VCaP (cell line): ENCODE measurements around the gene PHF3.

Experiments used
- H3K27ac ChIP-seq: fragments of 450-650 bp; 2 replicates; pipeline ENCODE4 v1.5.1; 2017
- TF ChIP-seq, protein P1 (sequence below): fragments of 450-650 bp; conservative IDR thresholded peaks from 2 replicates; pipeline ENCODE4 v1.5.1; 2017; ENCODE audit warnings: mild to moderate bottlenecking, moderate library complexity

PHF3 gene

GRCh38 chr6:63635215-63635587, 401 bp upstream of the PHF3 start:
- peak overlapping the region; percentile 98 for H3K27ac ChIP-seq
- TF ChIP-seq, protein P1, sequence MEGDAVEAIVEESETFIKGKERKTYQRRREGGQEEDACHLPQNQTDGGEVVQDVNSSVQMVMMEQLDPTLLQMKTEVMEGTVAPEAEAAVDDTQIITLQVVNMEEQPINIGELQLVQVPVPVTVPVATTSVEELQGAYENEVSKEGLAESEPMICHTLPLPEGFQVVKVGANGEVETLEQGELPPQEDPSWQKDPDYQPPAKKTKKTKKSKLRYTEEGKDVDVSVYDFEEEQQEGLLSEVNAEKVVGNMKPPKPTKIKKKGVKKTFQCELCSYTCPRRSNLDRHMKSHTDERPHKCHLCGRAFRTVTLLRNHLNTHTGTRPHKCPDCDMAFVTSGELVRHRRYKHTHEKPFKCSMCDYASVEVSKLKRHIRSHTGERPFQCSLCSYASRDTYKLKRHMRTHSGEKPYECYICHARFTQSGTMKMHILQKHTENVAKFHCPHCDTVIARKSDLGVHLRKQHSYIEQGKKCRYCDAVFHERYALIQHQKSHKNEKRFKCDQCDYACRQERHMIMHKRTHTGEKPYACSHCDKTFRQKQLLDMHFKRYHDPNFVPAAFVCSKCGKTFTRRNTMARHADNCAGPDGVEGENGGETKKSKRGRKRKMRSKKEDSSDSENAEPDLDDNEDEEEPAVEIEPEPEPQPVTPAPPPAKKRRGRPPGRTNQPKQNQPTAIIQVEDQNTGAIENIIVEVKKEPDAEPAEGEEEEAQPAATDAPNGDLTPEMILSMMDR = no peak

GRCh38 chr6:63636518-63637021, 968 bp downstream of the PHF3 start:
- TF ChIP-seq, protein P1 = no peak

DNA sequence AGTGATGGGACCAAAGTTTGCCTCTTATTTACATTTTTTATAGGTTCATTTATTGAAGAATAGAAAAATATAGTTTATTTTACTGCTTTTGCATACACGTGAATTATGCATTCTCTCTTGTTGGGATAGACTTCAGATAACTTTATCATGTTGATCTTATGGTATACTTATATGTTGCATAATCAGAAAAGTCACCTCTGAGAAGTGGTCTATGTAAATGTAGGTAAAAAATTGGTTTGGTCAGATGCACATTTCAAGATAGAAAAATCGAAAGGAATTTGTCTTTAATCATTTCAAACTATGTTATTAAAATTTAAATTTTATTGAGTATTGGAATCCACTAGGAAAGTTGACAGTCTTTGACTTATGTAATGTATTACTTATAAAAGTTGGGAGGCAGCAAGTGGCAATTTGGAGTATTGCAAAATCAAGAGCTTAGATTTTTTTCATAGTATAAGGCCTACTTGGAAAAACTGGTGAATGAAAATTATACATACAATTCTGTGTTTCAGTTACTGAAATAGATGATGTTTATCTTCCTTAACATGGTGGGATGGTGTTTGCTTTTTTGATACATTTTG, 2.4 kb downstream of the PHF3 start:
- H3K27ac ChIP-seq = peak overlapping the region; percentile 98; the same call in 1 of the 2 replicates
- TF ChIP-seq, protein P1 = no peak

More at GRCh38 chr6:63636518-63637021, 968 bp downstream of the PHF3 start:
- H3K27ac ChIP-seq = peak overlapping the region; percentile 98

GRCh38 chr6:63640062-63640461, 4.5 kb downstream of the PHF3 start:
- TF ChIP-seq, protein P1 = no peak
- H3K27ac ChIP-seq = no peak overlapping the region

GRCh38 chr6:63643862-63644261, 8.3 kb downstream of the PHF3 start:
- TF ChIP-seq, protein P1 = no peak
- H3K27ac ChIP-seq = no peak overlapping the region

DNA sequence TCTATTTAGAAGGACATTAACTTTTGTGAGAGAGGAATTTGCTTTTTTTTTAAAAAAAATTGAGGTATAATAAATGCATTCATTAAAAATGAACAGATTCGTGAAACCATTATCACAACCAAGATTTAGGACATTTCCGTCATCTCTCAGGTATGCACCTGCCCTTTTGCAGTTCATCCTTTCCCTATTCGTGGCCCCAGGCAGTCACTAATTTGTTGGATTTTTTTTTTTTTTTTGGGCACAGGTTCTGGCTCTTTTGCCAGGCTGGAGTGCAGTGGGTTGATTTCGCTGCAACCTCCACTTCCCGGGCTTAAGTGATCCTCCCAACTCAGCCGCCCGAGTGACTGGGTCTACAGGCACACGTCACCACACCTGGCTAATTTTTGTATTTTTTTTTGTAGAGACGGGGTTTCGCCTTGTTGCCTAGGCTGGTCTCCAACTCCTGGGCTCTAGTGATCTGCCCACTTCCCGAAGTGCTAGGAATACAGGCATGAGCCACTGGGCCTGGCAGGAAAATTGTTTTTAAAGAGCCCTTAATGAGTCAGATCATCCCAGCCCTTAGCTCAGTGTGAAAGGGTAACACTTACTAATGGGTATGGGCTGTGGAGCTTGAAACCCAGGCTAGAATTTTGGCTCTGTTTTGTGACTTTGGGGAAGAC, 9.2 kb downstream of the PHF3 start:
- TF ChIP-seq, protein P1 = no peak
- no peak overlapping the region for H3K27ac ChIP-seq

GRCh38 chr6:63649269-63649668, 13.7 kb downstream of the PHF3 start:
- no peak overlapping the region for H3K27ac ChIP-seq
- TF ChIP-seq, protein P1 = no peak
